A673 (cell line): ENCODE measurements around the gene KRT81. TPM values are rescaled to one million over a fixed set of nuclear protein-coding genes. Genes with fewer than 3 reads are reported as not detected.

Experiments used
- BruUV-seq: library from RNA; stranded (reverse); fragments of 400-500 nt; replicated peaks from 2 replicates; lab custom pipeline; 2021; lab: Mats Ljungman, UMichigan
- CTCF ChIA-PET: fragments of 300-600 bp; sonication (Branson Sonifier 250); formaldehyde crosslinking; loops from one replicate; lab custom pipeline; 2022; ENCODE audit warnings: antibody characterized with exemption; lab: Charles Lee
- POLR2A ChIA-PET: fragments of 300-600 bp; sonication (Branson Sonifier 250); formaldehyde crosslinking; loops from one replicate; lab custom pipeline; 2022; ENCODE audit warnings: antibody characterized with exemption; ENCODE audit not compliant: low non-redundant PET; lab: Charles Lee
- DNase-seq: peaks from one replicate; pipeline ENCODE4 v3.0.0-alpha.2; 2015; ENCODE audit warnings: low spot score
- H3K27ac ChIP-seq: fragments of 200-600 bp; sonication (generic); 2 replicates; pipeline ENCODE4 v1.5.1; 2016; ENCODE audit warnings: mixed run types, low read depth, mild to moderate bottlenecking, mixed read lengths, antibody characterized with exemption, low read length; ENCODE audit not compliant: poor library complexity, severe bottlenecking
- H3K27me3 ChIP-seq: fragments of 200-600 bp; sonication (generic); replicated peaks from 2 replicates; pipeline ENCODE4 v1.6.1; 2017; ENCODE audit warnings: mixed run types, low read depth, mild to moderate bottlenecking, mixed read lengths, antibody characterized with exemption, low read length; ENCODE audit not compliant: insufficient read depth, poor library complexity
- H3K36me3 ChIP-seq: fragments of 200-600 bp; sonication (generic); 2 replicates; pipeline ENCODE4 v1.6.1; 2016; ENCODE audit warnings: mixed run types, mild to moderate bottlenecking, mixed read lengths, antibody characterized with exemption, low read length; ENCODE audit not compliant: insufficient read depth, poor library complexity, severe bottlenecking
- H3K4me1 ChIP-seq: fragments of 200-600 bp; sonication (generic); 2 replicates; pipeline ENCODE4 v1.6.1; 2017; ENCODE audit warnings: mixed run types, mild to moderate bottlenecking, mixed read lengths, antibody characterized with exemption, low read length; ENCODE audit not compliant: insufficient read depth, poor library complexity, severe bottlenecking
- H3K4me3 ChIP-seq: fragments of 200-600 bp; sonication (generic); 2 replicates; pipeline ENCODE4 v1.5.1; 2016; ENCODE audit warnings: low read depth, mixed run types, mild to moderate bottlenecking, mixed read lengths, low read length; ENCODE audit not compliant: poor library complexity, severe bottlenecking
- H3K9me3 ChIP-seq: fragments of 200-600 bp; sonication (generic); 2 replicates; pipeline ENCODE4 v1.6.1; 2016; ENCODE audit warnings: mixed run types, low read depth, mild to moderate bottlenecking, mixed read lengths, antibody characterized with exemption, low read length; ENCODE audit not compliant: poor library complexity, severe bottlenecking
- CTCF ChIP-seq: fragments of 300-800, 200-600 bp; sonication (generic); conservative IDR thresholded peaks from 2 replicates; pipeline ENCODE4 v1.5.1; 2017; ENCODE audit warnings: low read depth, mild to moderate bottlenecking, antibody characterized with exemption, low read length, moderate library complexity, mixed read lengths
- EZH2 ChIP-seq: fragments of 200-600 bp; sonication (generic); IDR thresholded peaks from 2 replicates; pipeline ENCODE4 v1.6.1; 2017; ENCODE audit warnings: borderline replicate concordance, low read depth, mild to moderate bottlenecking, mixed read lengths, antibody characterized with exemption, low read length; ENCODE audit not compliant: poor library complexity, severe bottlenecking
- intact Hi-C: fragments of 100-400 bp; cut with micrococcal nuclease; formaldehyde crosslinking; loops from one replicate; pipeline ENCODE4 v1.10.0; 2022; ENCODE audit not compliant: unreplicated experiment
- total RNA-seq: library from RNA; stranded (reverse); gene quantifications from 2 replicates; pipeline ENCODE4 v1.2.3, GENCODE V29; 2021

Gene KRT81
- total RNA-seq, 1 experiment from 2014 or later = 0.30 TPM

DNA sequence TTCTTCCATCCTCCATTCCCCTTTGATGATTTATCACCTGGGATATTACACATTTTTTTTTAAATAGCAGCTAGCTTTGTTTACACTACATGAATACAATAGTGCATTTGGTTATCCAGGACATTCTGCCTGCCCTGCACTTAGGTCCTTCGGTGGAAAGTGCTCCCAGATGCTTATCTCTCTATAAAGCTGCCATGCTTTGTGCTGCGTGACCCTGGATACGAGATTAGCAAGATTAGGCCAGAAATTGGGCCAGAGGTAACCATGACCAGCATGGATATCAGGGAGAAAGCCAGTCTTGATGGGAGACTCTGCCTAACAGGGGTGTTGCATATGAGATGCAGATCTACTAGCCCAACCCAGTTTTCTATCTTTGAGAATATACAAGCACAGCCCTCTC lies 42.0 kb upstream of the KRT81 start:
- Histone ChIP-seq H3K4me3 (no peak overlapping the region), H3K36me3 (no peaks in the 10 kb centered on the region), H3K27me3 (no peaks in the 10 kb centered on the region), H3K27ac (no peak overlapping the region), H3K4me1 (no peaks in the 10 kb centered on the region), H3K9me3 (no peaks in the 10 kb centered on the region)
- ChIA-PET POLR2A (no interaction called here), CTCF (no interaction called here)
- intact Hi-C loops = no loop called here
- no TSS peak for BruUV-seq
- TF ChIP-seq CTCF = no peak
- no peak for TF ChIP-seq EZH2
- DNase-seq = no peak

DNA sequence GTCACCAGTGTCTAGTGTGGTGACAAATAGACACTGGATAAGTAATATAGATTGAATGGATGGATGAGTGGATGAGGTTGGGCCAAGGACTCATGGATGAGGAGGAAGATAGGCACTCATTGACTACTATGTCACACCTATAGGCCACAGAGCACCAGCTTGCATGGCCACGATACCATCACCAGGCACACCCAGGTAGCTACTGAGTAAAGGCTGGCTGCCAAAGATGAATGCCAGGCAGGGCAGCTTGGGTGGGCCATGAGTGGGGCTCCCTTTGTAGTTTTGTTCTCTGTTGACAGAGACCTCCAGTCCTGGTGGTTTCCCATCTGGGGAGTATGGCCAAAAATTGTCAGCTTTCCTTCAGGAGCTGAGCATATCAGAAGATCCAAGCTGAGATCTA lies 41.0 kb upstream of the KRT81 start:
- Histone ChIP-seq H3K27me3 (no peaks in the 10 kb centered on the region), H3K9me3 (no peaks in the 10 kb centered on the region), H3K4me3 (no peak overlapping the region), H3K36me3 (no peaks in the 10 kb centered on the region), H3K27ac (no peak overlapping the region), H3K4me1 (no peaks in the 10 kb centered on the region)
- intact Hi-C loops = no loop called here
- BruUV-seq = no TSS peak
- POLR2A ChIA-PET = no interaction called here
- TF ChIP-seq CTCF = no peak
- no peak for TF ChIP-seq EZH2
- CTCF ChIA-PET = no interaction called here
- no peak for DNase-seq

DNA sequence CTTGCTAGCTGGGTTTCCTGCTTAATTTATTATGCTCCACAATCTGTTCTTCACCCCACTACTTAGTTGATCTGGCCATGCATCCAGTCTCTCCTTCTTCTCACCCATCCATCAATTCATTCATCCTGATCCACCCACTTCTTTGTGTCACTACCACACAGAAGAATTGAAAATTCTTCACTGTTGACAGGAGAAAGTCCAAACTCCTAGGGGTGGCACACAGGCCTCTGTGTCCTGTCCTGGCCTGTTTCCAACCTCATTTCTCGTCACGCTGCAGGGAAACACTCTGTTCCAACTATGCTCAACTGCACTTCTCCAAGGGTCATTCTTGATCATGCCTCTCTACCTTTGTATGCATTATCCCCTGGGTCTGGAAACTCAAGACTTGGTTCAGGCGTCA lies 40.5 kb upstream of the KRT81 start:
- intact Hi-C loops = no loop called here
- TF ChIP-seq CTCF (no peak), EZH2 (no peak)
- Histone ChIP-seq H3K36me3 (no peaks in the 10 kb centered on the region), H3K4me1 (no peaks in the 10 kb centered on the region), H3K27me3 (no peaks in the 10 kb centered on the region), H3K9me3 (no peaks in the 10 kb centered on the region), H3K27ac (no peak overlapping the region), H3K4me3 (no peak overlapping the region)
- POLR2A ChIA-PET = no interaction called here
- BruUV-seq = no TSS peak
- CTCF ChIA-PET = no interaction called here
- no peak for DNase-seq
